C4-2B (cell line): Measurements from ENCODE around the gene GPR153.

Experiments used
- ZFX ChIP-seq: fragments of 450-650 bp; IDR thresholded peaks from 2 replicates; pipeline ENCODE4 v1.6.1; 2017
- TF ChIP-seq, protein P1 (sequence below): fragments of 450-650 bp; conservative IDR thresholded peaks from 2 replicates; pipeline ENCODE4 v1.5.1; 2017; ENCODE audit warnings: mild to moderate bottlenecking

DNA sequence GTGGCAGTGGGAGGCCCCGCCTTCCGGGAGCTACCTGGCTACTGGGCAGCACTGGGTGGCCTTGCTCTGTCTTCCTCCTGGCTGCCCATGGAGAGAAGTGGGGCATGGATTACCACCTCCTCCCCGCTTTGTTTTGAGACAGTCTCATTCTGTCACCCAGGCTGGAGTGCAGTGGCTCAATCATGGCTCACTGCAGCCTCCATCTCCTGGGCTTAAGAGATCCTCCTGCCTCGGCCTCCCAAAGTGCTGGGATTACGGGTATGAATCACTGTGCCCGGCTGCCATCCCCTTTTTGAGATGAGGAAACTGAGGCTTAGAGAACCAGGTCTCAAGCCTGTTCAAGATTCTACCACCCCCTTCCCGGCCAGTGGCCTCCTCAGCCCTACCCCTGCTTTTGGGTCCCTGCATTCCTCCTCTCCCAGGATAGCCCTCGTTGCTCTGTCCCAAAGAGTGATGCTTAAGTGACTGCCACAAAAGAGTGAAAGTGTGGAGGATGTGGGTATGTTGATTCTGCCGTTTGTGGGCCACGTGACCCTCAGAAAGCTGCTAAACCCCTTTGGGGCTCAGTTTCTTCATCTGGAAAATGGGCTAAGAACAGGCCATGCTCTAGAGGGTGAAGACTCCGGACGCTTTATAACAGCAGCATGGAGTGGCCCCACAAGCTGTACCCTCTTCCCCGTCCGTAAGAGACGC, 9.1 kb downstream of the GPR153 start:
- TF ChIP-seq, protein P1, sequence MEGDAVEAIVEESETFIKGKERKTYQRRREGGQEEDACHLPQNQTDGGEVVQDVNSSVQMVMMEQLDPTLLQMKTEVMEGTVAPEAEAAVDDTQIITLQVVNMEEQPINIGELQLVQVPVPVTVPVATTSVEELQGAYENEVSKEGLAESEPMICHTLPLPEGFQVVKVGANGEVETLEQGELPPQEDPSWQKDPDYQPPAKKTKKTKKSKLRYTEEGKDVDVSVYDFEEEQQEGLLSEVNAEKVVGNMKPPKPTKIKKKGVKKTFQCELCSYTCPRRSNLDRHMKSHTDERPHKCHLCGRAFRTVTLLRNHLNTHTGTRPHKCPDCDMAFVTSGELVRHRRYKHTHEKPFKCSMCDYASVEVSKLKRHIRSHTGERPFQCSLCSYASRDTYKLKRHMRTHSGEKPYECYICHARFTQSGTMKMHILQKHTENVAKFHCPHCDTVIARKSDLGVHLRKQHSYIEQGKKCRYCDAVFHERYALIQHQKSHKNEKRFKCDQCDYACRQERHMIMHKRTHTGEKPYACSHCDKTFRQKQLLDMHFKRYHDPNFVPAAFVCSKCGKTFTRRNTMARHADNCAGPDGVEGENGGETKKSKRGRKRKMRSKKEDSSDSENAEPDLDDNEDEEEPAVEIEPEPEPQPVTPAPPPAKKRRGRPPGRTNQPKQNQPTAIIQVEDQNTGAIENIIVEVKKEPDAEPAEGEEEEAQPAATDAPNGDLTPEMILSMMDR = no peak
- no peak for TF ChIP-seq ZFX
